Cardiac muscle cell (in vitro differentiated cells and primary cell): Measurements from ENCODE around the gene ADRA2C. TPM values are rescaled to one million over a fixed set of nuclear protein-coding genes. Genes with fewer than 3 reads are reported as not detected.

Experiments used
- DNase-seq, 2 donors: peaks; one replicate each; pipeline versions ENCODE4 v3.0.0 to v3.0.0-alpha.2; 2010 to 2017; ENCODE audit warnings: low read depth in 1 of 2, low spot score in 1 of 2
- H3K27ac ChIP-seq: fragments of 200-600 bp; sonication (generic); 2 replicates; pipeline ENCODE4 v1.5.1; 2016
- H3K27me3 ChIP-seq: fragments of 200-600 bp; sonication (generic); 2 replicates; pipeline ENCODE4 v1.6.0; 2016; ENCODE audit warnings: control low read depth
- H3K36me3 ChIP-seq: fragments of 200-600 bp; sonication (generic); 2 replicates; pipeline ENCODE4 v1.5.1; 2016; ENCODE audit warnings: control low read depth
- H3K4me1 ChIP-seq: fragments of 200-600 bp; sonication (generic); 2 replicates; pipeline ENCODE4 v1.8.1; 2017; ENCODE audit warnings: low read depth, mild to moderate bottlenecking, mixed run types
- H3K4me3 ChIP-seq: fragments of 200-600 bp; sonication (generic); 2 replicates; pipeline ENCODE4 v1.5.1; 2016; ENCODE audit warnings: mild to moderate bottlenecking
- H3K9me3 ChIP-seq: fragments of 200-600 bp; sonication (generic); 2 replicates; pipeline ENCODE4 v1.5.1; 2017; ENCODE audit warnings: low read depth, mild to moderate bottlenecking, control low read depth
- polyA plus RNA-seq: library from polyadenylated mRNA; unstranded; fragments of >200 nt; fragmentation: Nextera tagmentation; extraction: Ambion mirVana; gene quantifications from 2 replicates; pipeline ENCODE4 v1.2.1, GENCODE V29; 2016
- total RNA-seq: library from RNA; depleted of rRNA; stranded (reverse); fragments of >200 nt; gene quantifications from 2 replicates; pipeline ENCODE4 v1.2.3, GENCODE V29; 2016
- TF ChIP-seq, protein P1 (sequence below): IDR thresholded peaks from 2 replicates; pipeline ENCODE4 v1.5.1; 2012; ENCODE audit warnings: low read depth, mild to moderate bottlenecking, low read length

ADRA2C gene
- total and polyA plus RNA-seq, 2 experiments from 2014 or later, result 8.5 to 8.6 TPM

DNA sequence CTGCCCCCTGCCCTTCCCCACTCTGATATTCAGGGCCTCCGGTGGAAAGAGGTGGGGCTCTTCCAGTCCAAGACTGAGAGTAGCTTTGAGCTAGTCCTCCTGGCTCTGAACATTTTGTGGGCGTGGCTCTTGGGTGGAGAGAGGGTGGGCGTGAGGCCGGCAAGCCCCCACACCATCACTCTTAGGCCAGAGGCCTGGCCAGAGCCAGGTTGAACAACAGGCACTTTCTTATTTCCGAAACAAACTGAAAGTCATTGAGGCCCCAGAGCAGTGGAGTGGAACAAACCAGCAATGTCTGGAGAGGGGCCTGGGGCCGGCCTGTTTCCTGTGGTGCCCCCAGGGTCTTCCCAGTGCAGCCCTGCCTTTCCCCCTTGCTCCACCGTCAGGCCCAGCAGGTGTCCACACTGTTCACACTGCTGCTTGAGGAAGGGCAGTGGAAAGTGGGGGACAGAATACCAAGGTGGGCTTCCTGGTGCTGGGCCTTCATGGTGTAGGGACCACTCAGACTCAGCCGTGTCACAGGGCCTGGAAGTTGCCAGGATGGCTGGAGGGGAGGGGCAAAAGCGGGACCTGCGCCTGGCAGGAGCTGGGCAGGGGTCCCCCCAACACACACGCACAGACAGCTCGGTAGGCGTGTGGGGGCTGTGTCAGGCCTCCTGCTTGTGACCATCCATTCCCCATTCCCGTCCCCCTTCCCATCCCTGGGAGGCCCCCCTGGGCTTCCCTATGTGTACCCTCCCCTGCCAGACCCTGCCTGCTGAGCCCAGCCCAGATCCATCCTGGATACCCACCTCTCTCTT is 2.9 kb downstream of the ADRA2C start:
- Histone ChIP-seq H3K27ac (no peak overlapping the region), H3K9me3 (no peaks in the 10 kb centered on the region), H3K27me3 (peaks cover 25% of the 10 kb centered on the region), H3K4me1 (no peaks in the 10 kb centered on the region), H3K4me3 (no peak overlapping the region), H3K36me3 (no peaks in the 10 kb centered on the region)
- TF ChIP-seq, protein P1, sequence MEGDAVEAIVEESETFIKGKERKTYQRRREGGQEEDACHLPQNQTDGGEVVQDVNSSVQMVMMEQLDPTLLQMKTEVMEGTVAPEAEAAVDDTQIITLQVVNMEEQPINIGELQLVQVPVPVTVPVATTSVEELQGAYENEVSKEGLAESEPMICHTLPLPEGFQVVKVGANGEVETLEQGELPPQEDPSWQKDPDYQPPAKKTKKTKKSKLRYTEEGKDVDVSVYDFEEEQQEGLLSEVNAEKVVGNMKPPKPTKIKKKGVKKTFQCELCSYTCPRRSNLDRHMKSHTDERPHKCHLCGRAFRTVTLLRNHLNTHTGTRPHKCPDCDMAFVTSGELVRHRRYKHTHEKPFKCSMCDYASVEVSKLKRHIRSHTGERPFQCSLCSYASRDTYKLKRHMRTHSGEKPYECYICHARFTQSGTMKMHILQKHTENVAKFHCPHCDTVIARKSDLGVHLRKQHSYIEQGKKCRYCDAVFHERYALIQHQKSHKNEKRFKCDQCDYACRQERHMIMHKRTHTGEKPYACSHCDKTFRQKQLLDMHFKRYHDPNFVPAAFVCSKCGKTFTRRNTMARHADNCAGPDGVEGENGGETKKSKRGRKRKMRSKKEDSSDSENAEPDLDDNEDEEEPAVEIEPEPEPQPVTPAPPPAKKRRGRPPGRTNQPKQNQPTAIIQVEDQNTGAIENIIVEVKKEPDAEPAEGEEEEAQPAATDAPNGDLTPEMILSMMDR, result no peak
- no peak for DNase-seq

DNA sequence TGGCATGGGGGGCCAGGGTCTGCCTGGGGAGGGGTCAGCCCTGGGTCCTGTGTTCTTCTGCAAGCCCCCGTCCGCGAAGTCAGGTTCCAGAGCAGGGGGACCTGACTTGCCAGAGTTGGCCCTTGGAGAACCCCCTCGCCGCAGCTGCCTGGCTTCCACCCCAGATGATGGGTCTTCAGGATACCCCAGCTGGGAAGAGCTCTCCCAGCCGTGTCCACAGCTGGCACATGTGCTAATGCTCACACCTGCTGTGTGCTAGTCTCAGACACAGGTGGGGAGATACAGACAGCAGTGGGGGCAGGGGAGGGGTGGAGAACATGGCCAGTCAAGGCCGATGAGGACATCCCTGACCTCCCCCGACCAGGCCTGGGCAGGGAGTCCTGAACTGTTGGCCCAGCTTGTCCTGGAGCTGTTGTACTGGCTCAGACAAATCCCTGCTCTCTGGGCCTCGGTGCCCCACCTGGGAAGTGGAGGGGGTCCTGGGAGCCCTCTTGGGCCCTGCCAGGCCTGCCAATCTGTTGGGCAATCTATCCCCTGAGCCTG is 3.5 kb downstream of the ADRA2C start:
- no peak for DNase-seq
- Histone ChIP-seq H3K27me3 (peaks cover 22% of the 10 kb centered on the region), H3K4me1 (no peaks in the 10 kb centered on the region), H3K36me3 (no peaks in the 10 kb centered on the region), H3K27ac (no peak overlapping the region), H3K9me3 (no peaks in the 10 kb centered on the region), H3K4me3 (no peak overlapping the region)
- TF ChIP-seq, protein P1, result no peak

DNA sequence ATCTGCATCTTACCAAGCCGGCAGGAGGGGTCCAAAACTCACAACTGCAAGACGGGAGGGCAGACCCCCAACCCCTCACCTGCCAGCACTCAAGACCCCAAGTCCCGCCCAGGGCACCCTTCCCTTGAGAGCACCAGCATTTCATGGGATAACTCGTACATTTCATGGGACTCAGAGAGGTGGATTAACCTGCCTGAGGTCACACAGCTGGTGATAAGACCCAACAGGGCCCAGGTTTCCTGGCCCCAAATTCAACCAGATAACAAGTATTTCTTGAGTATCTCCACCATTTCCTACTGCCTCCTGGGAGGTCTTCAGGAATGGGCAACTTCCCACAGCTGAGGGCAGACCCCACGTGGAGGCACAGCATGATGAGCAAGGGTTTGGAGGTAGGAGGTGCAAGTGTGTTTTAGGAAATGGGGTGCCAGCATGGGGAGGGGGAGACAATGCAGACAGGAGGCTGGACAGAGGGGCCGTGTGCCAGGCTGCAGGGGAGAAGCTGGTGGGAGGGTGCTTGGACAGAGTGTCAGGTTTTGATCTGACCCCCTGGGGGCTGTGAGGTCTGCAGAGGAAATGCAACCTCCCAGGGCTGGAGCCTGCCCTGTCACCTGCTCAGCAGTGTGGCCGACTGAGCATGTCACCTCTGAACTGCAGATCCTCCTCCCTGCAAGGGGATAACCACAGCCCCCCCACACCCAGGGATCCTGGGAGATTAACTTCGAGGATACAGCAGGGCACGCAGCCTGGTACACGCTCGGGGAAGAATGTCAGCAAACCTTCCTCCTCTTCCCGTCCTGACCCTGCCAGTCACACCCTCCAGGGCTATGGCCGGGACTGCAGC is 4.4 kb downstream of the ADRA2C start:
- TF ChIP-seq, protein P1, result no peak
- Histone ChIP-seq H3K9me3 (no peaks in the 10 kb centered on the region), H3K4me1 (peaks cover 6% of the 10 kb centered on the region), H3K27me3 (peaks cover 19% of the 10 kb centered on the region), H3K27ac (no peak overlapping the region), H3K4me3 (no peak overlapping the region), H3K36me3 (no peaks in the 10 kb centered on the region)
- DNase-seq, result no peak

DNA sequence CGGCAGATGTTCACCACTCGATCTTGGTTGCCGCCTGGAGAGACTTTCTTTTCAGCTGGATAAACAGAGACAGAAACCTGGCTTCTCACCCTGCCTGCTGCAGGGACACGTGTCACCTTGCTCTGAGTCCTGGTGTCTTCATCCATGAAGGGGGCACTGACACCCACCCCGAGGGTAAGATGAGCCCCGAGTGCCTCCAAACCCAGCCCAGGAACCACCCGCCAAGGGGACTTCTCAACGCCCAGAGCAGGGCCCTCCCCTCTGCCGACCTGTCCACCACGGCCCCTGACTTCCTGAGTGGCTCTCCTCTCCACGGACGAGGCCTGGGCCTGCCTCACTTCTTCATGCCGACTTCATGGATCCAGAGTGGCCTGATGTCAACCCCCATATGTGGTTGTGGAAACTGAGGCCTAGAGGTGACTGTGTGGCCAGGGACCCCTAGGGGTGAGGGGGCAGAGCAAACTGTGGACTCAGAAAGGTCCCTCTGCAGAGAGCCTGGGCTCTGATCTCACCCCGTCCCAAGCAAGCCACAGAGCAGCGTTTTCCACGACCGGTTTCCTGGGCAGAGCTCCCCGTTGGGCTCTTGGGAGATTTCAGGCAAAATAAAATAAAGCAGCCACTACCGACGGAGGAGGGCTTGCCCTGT is 5.1 kb downstream of the ADRA2C start:
- Histone ChIP-seq H3K27me3 (peaks cover 19% of the 10 kb centered on the region), H3K36me3 (no peaks in the 10 kb centered on the region), H3K9me3 (no peaks in the 10 kb centered on the region), H3K27ac (no peak overlapping the region), H3K4me3 (no peak overlapping the region), H3K4me1 (peaks cover 9% of the 10 kb centered on the region)
- TF ChIP-seq, protein P1, result no peak
- DNase-seq, result no peak

DNA sequence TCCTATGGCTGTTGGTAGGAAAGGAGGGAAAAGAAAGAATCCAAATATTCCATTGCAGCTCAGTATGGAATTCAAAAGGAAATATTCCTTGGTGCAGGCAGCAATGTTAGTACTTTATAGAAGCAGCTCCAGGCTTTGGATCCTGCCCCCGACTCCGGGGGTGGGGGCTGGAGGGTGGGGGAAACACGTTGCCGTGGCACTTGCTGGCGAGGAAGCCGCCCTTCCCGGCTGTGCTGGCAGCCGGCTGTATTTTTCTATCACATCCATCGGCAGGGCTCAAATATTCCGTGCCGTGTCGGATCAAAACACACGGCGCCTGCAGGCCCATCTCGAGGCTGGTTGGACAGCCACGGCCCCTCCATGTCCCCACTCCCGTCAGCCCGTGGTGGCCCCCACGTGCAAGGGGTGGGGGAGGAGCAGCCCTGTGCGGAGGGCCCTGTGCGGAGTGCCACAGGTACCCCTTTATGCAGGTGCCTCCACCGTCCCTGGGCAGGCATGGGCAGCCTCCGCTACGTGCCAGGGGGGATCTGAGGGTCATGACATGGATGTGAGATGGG is 5.8 kb downstream of the ADRA2C start:
- Histone ChIP-seq H3K4me3 (no peak overlapping the region), H3K36me3 (no peaks in the 10 kb centered on the region), H3K27ac (no peak overlapping the region), H3K4me1 (peaks cover 9% of the 10 kb centered on the region), H3K27me3 (peaks cover 15% of the 10 kb centered on the region), H3K9me3 (no peaks in the 10 kb centered on the region)
- TF ChIP-seq, protein P1, result no peak
- DNase-seq, result no peak
